ENCODE data around the gene RGN.

DNA sequence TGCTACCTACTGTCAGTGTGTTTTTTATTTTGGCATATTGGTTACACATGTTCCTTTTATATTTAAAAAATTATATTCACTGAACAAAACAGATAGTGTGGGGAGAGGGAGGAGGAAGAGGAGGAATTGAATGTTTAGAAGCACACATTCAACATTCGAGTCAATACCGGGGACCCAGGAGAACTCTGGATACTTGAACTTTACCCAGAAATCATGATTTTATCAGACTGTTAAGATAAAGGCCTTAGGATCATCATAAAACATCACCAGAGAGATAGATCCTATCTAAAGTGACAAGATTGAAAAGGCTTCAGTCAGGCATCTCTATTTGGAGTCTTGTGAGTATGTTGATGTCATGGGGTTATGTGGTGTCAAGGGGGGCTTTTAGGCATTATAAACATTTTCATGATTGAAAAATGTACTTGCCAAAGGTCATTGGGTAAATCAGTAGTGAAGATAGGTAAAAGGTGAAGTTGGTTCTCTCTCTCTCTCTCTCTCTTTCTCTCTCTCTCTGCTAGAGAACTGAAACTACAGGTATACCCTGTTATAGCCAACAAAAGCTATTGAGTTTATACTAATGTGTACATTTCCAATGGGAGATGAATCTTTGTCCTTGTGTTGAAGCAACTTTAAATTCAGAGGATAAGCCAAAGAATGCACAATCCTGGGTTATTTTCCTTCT lies 16.9 kb upstream of the RGN start:
- TF ChIP-seq, protein P1, sequence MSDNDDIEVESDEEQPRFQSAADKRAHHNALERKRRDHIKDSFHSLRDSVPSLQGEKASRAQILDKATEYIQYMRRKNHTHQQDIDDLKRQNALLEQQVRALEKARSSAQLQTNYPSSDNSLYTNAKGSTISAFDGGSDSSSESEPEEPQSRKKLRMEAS (IDR thresholded peaks at IDR 0.05; ENCODE audit: insufficient read depth, insufficient read length), result no peak
- TF ChIP-seq, protein P2, sequence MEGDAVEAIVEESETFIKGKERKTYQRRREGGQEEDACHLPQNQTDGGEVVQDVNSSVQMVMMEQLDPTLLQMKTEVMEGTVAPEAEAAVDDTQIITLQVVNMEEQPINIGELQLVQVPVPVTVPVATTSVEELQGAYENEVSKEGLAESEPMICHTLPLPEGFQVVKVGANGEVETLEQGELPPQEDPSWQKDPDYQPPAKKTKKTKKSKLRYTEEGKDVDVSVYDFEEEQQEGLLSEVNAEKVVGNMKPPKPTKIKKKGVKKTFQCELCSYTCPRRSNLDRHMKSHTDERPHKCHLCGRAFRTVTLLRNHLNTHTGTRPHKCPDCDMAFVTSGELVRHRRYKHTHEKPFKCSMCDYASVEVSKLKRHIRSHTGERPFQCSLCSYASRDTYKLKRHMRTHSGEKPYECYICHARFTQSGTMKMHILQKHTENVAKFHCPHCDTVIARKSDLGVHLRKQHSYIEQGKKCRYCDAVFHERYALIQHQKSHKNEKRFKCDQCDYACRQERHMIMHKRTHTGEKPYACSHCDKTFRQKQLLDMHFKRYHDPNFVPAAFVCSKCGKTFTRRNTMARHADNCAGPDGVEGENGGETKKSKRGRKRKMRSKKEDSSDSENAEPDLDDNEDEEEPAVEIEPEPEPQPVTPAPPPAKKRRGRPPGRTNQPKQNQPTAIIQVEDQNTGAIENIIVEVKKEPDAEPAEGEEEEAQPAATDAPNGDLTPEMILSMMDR (IDR thresholded peaks at IDR 0.05; ENCODE audit: extremely low read depth in 1 of 2, insufficient read depth in 1 of 2, low read depth in 1 of 2, low read length in 2 of 2), result no peak
- no peak for TF ChIP-seq POLR2A (IDR thresholded peaks at IDR 0.05; ENCODE audit: low read depth, low read length)
- no peak for TF ChIP-seq POLR2AphosphoS5 (IDR thresholded peaks at IDR 0.05; ENCODE audit: insufficient read depth, low read depth, low read length)
- no peak for TF ChIP-seq FOS (IDR thresholded peaks at IDR 0.05; ENCODE audit: borderline replicate concordance, insufficient read depth, low read length)
- TF ChIP-seq EZH2 (IDR thresholded peaks at IDR 0.05; ENCODE audit: borderline replicate concordance, low read depth, low read length, severe bottlenecking), result no peak
